ENCODE data around the gene OR5AK2.

The OR5AK2 gene

GRCh38 chr11:57008373-57008772 is 19.7 kb downstream of the OR5AK2 start:
- H3K23ac ChIP-seq (ENCODE audit: low read length), result no peak overlapping the region
- WGBS (ENCODE audit: extremely low coverage, insufficient coverage, insufficient read length), result no CpG with 5 or more reads among the region's 3 CpGs

GRCh38 chr11:57015679-57016078 is 27.0 kb downstream of the OR5AK2 start:
- Histone ChIP-seq H3K27ac (ENCODE audit: low read depth, low read length) (no peak overlapping the region), H3K79me2 (ENCODE audit: control insufficient read depth, insufficient read depth, low read length, poor library complexity) (no peaks in the 10 kb centered on the region), H3K79me1 (ENCODE audit: low read length) (no peaks in the 10 kb centered on the region), H3K4me1 (ENCODE audit: control insufficient read depth in 1 of 2, insufficient read depth in 2 of 2, low read length in 2 of 2) (no peaks in the 10 kb centered on the region), H3K36me3 (ENCODE audit: control insufficient read depth in 1 of 2, insufficient read depth in 2 of 2, low read length in 2 of 2) (no peaks in the 10 kb centered on the region), H4K91ac (ENCODE audit: low read depth, low read length) (no peak overlapping the region), H3K4me2 (ENCODE audit: low read length) (no peak overlapping the region), H2BK12ac (ENCODE audit: low read length) (no peak overlapping the region), H3K27me3 (ENCODE audit: insufficient read depth, low read length) (no peaks in the 10 kb centered on the region), H2AFZ (ENCODE audit: insufficient read depth, low read length, poor library complexity) (no peak overlapping the region), H3K9ac (ENCODE audit: low read length) (no peak overlapping the region), H2BK120ac (ENCODE audit: insufficient read depth, low read length, poor library complexity) (no peak overlapping the region), H3K9me3 (ENCODE audit: insufficient read depth, low read depth, low read length) (no peaks in the 10 kb centered on the region), H4K8ac (ENCODE audit: low read depth, low read length) (no peak overlapping the region), H3K4ac (ENCODE audit: low read depth, low read length) (no peak overlapping the region), H3K23ac (ENCODE audit: low read length) (no peak overlapping the region), H3K14ac (ENCODE audit: low read length) (no peak overlapping the region), H2AK5ac (ENCODE audit: low read length) (no peak overlapping the region), H4K12ac (ENCODE audit: low read depth, low read length) (no peak overlapping the region), H3K4me3 (ENCODE audit: low read depth, low read length) (no peak overlapping the region), H2BK5ac (ENCODE audit: low read depth, low read length, poor library complexity) (no peak overlapping the region), H3K18ac (ENCODE audit: low read length) (no peak overlapping the region)
- no peak for DNase-seq
- no CpG with 5 or more reads among the region's 2 CpGs for WGBS (ENCODE audit: extremely low coverage, insufficient coverage, insufficient read length)

More at GRCh38 chr11:57008373-57008772, 19.7 kb downstream of the OR5AK2 start:
- H3K27ac ChIP-seq (ENCODE audit: low read depth, low read length), result no peak overlapping the region
- H3K79me2 ChIP-seq (ENCODE audit: control insufficient read depth, insufficient read depth, low read length, poor library complexity), result no peaks in the 10 kb centered on the region
- no peak overlapping the region for H3K14ac ChIP-seq (ENCODE audit: low read length)
- H2BK120ac ChIP-seq (ENCODE audit: insufficient read depth, low read length, poor library complexity), result no peak overlapping the region
- H4K12ac ChIP-seq (ENCODE audit: low read depth, low read length), result no peak overlapping the region
- H3K4me2 ChIP-seq (ENCODE audit: low read length), result no peak overlapping the region
- no peaks in the 10 kb centered on the region for H3K27me3 ChIP-seq (ENCODE audit: insufficient read depth, low read length)
- no peak overlapping the region for H2BK5ac ChIP-seq (ENCODE audit: low read depth, low read length, poor library complexity)
- H3K18ac ChIP-seq (ENCODE audit: low read length), result no peak overlapping the region
- H2AFZ ChIP-seq (ENCODE audit: insufficient read depth, low read length, poor library complexity), result no peak overlapping the region
- no peak overlapping the region for H2BK12ac ChIP-seq (ENCODE audit: low read length)
- H3K4ac ChIP-seq (ENCODE audit: low read depth, low read length), result no peak overlapping the region
- no peak overlapping the region for H4K8ac ChIP-seq (ENCODE audit: low read depth, low read length)
- no peaks in the 10 kb centered on the region for H3K79me1 ChIP-seq (ENCODE audit: low read length)
- DNase-seq, result no peak
- H3K9ac ChIP-seq (ENCODE audit: low read length), result no peak overlapping the region
- no peaks in the 10 kb centered on the region for H3K4me1 ChIP-seq (ENCODE audit: control insufficient read depth in 1 of 2, insufficient read depth in 2 of 2, low read length in 2 of 2)
- no peak overlapping the region for H4K91ac ChIP-seq (ENCODE audit: low read depth, low read length)
- H3K36me3 ChIP-seq (ENCODE audit: control insufficient read depth in 1 of 2, insufficient read depth in 2 of 2, low read length in 2 of 2), result no peaks in the 10 kb centered on the region
- H2AK5ac ChIP-seq (ENCODE audit: low read length), result no peak overlapping the region
- peaks cover 4% of the 10 kb centered on the region for H3K9me3 ChIP-seq (ENCODE audit: insufficient read depth, low read depth, low read length)
- H3K4me3 ChIP-seq (ENCODE audit: low read depth, low read length), result no peak overlapping the region

DNA sequence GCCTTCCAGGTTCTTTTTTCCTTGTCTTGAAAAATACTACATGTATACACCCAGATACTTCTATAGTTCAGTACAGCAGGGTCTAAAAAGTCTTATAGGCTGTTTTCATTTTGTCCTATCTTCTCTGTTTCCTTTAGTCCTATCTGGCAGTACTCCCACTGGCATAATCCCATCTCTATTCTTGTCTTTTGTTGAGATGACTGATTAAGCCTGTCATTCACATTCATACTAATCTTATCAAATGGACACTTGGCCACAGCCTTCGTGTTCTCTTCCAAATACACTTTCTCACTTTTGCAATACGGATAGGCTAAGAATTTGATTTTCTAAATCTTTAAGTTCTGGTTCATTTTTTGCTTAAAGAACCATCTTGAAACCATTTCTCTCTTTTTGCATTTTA is 42.8 kb downstream of the OR5AK2 start:
- Histone ChIP-seq H3K4me1 (ENCODE audit: control insufficient read depth in 1 of 2, insufficient read depth in 2 of 2, low read length in 2 of 2) (no peaks in the 10 kb centered on the region), H3K9ac (ENCODE audit: low read length) (no peak overlapping the region), H3K23ac (ENCODE audit: low read length) (no peak overlapping the region), H4K12ac (ENCODE audit: low read depth, low read length) (no peak overlapping the region), H2BK120ac (ENCODE audit: insufficient read depth, low read length, poor library complexity) (no peak overlapping the region), H3K36me3 (ENCODE audit: control insufficient read depth in 1 of 2, insufficient read depth in 2 of 2, low read length in 2 of 2) (no peaks in the 10 kb centered on the region), H2AK5ac (ENCODE audit: low read length) (no peak overlapping the region), H3K4me3 (ENCODE audit: low read depth, low read length) (no peak overlapping the region), H4K8ac (ENCODE audit: low read depth, low read length) (no peak overlapping the region), H3K14ac (ENCODE audit: low read length) (no peak overlapping the region), H3K27me3 (ENCODE audit: insufficient read depth, low read length) (no peaks in the 10 kb centered on the region), H3K4me2 (ENCODE audit: low read length) (no peak overlapping the region), H2BK12ac (ENCODE audit: low read length) (no peak overlapping the region), H3K18ac (ENCODE audit: low read length) (no peak overlapping the region), H3K4ac (ENCODE audit: low read depth, low read length) (no peak overlapping the region), H3K79me2 (ENCODE audit: control insufficient read depth, insufficient read depth, low read length, poor library complexity) (no peaks in the 10 kb centered on the region), H3K9me3 (ENCODE audit: insufficient read depth, low read depth, low read length) (no peaks in the 10 kb centered on the region), H4K91ac (ENCODE audit: low read depth, low read length) (no peak overlapping the region), H3K27ac (ENCODE audit: low read depth, low read length) (no peak overlapping the region), H2AFZ (ENCODE audit: insufficient read depth, low read length, poor library complexity) (no peak overlapping the region), H2BK5ac (ENCODE audit: low read depth, low read length, poor library complexity) (no peak overlapping the region), H3K79me1 (ENCODE audit: low read length) (no peaks in the 10 kb centered on the region)
- WGBS (ENCODE audit: extremely low coverage, insufficient coverage, insufficient read length), result no CpG with 5 or more reads among the region's 2 CpGs
- no peak for DNase-seq
